ENCODE measurements around the gene TANGO2.

DNA sequence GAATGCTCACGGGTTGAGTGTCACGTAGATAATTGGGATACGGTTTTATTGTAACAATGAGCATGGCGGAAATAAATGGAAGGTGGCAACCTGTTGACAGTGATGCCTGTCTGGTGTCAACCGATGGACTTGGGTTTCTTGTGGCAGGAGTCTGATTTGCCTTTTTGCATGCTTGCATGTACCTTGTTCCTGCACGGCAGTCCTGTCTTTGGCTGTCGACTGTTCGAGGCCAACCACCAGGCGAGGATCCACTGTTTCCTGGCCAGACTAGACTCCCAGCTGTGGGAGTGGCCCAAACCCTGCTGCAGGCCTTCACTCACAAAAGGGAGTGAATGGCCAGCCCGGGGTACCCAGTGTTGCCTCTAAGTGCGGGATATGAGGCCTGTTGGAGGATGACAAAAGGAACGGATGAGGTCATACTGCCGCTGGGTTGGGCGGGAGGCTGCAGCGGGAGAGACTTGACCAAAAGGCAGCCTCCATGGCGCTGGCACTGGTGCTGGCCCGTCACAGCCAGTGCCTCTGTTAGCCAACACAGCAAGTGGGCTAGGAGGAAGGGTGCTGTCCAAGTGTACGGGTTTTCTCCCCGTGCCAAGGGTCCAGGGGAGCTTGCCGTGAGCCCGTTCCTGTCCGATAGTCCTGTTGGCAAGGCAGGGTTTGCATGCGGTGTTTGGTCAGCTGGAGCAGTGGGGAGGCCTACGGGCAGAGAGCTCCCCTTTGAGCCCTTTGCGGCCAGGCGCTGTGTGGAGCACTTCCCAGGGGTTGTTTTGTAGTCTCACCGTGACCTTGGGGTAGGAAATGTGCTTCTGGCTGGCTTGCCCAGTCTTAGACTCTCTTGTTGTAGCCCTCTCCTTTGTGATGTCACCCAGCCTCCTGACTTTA, 60.1 kb downstream of the TANGO2 start:
- TF ChIP-seq, protein P1, sequence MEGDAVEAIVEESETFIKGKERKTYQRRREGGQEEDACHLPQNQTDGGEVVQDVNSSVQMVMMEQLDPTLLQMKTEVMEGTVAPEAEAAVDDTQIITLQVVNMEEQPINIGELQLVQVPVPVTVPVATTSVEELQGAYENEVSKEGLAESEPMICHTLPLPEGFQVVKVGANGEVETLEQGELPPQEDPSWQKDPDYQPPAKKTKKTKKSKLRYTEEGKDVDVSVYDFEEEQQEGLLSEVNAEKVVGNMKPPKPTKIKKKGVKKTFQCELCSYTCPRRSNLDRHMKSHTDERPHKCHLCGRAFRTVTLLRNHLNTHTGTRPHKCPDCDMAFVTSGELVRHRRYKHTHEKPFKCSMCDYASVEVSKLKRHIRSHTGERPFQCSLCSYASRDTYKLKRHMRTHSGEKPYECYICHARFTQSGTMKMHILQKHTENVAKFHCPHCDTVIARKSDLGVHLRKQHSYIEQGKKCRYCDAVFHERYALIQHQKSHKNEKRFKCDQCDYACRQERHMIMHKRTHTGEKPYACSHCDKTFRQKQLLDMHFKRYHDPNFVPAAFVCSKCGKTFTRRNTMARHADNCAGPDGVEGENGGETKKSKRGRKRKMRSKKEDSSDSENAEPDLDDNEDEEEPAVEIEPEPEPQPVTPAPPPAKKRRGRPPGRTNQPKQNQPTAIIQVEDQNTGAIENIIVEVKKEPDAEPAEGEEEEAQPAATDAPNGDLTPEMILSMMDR (IDR thresholded peaks at IDR 0.05; ENCODE audit: poor library complexity, severe bottlenecking), result no peak
- no peak for TF ChIP-seq EP300 (conservative IDR thresholded peaks at IDR 0.05; ENCODE audit: poor library complexity, severe bottlenecking)
- TF ChIP-seq, protein P2, sequence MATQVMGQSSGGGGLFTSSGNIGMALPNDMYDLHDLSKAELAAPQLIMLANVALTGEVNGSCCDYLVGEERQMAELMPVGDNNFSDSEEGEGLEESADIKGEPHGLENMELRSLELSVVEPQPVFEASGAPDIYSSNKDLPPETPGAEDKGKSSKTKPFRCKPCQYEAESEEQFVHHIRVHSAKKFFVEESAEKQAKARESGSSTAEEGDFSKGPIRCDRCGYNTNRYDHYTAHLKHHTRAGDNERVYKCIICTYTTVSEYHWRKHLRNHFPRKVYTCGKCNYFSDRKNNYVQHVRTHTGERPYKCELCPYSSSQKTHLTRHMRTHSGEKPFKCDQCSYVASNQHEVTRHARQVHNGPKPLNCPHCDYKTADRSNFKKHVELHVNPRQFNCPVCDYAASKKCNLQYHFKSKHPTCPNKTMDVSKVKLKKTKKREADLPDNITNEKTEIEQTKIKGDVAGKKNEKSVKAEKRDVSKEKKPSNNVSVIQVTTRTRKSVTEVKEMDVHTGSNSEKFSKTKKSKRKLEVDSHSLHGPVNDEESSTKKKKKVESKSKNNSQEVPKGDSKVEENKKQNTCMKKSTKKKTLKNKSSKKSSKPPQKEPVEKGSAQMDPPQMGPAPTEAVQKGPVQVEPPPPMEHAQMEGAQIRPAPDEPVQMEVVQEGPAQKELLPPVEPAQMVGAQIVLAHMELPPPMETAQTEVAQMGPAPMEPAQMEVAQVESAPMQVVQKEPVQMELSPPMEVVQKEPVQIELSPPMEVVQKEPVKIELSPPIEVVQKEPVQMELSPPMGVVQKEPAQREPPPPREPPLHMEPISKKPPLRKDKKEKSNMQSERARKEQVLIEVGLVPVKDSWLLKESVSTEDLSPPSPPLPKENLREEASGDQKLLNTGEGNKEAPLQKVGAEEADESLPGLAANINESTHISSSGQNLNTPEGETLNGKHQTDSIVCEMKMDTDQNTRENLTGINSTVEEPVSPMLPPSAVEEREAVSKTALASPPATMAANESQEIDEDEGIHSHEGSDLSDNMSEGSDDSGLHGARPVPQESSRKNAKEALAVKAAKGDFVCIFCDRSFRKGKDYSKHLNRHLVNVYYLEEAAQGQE (IDR thresholded peaks at IDR 0.05; ENCODE audit: borderline replicate concordance), result no peak
- peak; percentile 46 for TF ChIP-seq POLR2AphosphoS5 (IDR thresholded peaks at IDR 0.05)
- TF ChIP-seq EZH2 (IDR thresholded peaks at IDR 0.05; ENCODE audit: borderline replicate concordance, insufficient read depth, low read length, poor library complexity, severe bottlenecking), result no peak
- TF ChIP-seq TAF1 (IDR thresholded peaks at IDR 0.05; ENCODE audit: low read depth), result peak; percentile 12
- no peak for TF ChIP-seq RAD21 (conservative IDR thresholded peaks at IDR 0.05)
- no peak for TF ChIP-seq SMC3 (conservative IDR thresholded peaks at IDR 0.05; ENCODE audit: poor library complexity)

All from neural cell (in vitro differentiated cells).